ENCODE measurements around the gene SEC24C.

DNA sequence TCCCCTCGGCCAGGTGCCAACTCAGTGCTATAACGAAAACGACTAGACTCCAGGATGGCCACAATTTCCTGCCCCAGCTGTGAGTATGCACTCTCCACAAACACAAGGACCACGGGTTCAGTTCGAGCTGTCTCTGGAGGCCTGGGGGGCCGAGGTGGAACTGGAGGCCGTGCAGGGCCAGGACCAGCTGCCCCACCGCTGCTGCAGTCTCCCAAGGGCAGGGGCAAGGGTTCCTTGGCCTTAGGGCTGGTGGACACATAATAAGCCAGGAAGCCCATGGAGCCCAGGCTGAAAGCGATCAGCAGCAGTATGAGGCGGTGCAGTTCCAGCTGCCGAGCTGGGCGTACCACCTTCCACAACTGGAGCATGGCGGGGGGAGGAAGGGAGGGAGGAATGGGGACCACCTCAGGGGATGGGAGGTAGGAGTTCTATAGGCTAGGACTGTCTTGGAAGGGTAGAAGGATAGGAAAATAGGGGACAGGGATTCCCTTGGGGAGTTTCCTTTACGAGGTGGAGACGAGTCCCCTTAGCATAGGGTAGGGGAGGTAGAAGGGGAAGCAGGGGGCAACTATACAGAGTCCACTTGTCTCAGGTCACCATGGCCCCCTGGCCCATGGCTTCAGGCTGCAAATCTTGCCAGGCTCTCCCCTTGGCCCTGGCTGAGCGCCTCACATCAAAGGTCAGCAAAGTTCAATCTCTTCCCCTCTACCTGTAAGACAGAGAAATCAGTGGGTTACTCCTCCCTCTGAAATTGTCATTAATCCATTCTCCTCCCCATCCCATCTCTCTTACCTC is 64.0 kb downstream of the SEC24C start:
- TF ChIP-seq CTCF (conservative IDR thresholded peaks at IDR 0.05; ENCODE audit: low read depth, low read length) = no peak
- TF ChIP-seq EZH2 (IDR thresholded peaks at IDR 0.05; ENCODE audit: low read length, unreplicated experiment) = no peak

All from PC-3 (cell line).